Activated B cell treated with CpG ODN at 0.5 μM for 24 hours (primary cell): Measurements from ENCODE around the gene ANAPC15. TPM values are rescaled to one million over a fixed set of nuclear protein-coding genes. Genes with fewer than 3 reads are reported as not detected.

Experiments used
- ATAC-seq: fragments of 200-7000 bp; cut with Tn5 transposase; one replicate; pipeline ENCODE4 v1.10.0; 2021; ENCODE audit warnings: low read depth, mild to moderate bottlenecking, moderate library complexity
- CTCF ChIA-PET: fragments of 350-600 bp; sonication (Branson Sonifier 250); formaldehyde crosslinking; loops from one replicate; lab custom pipeline; 2021; ENCODE audit warnings: antibody characterized with exemption; lab: Charles Lee
- POLR2A ChIA-PET: fragments of 350-600 bp; sonication (Branson Sonifier 250); formaldehyde crosslinking; loops from one replicate; lab custom pipeline; 2021; ENCODE audit warnings: antibody characterized with exemption; lab: Charles Lee
- DNase-seq: peaks from one replicate; pipeline ENCODE4 v3.0.0; 2022
- H3K27ac Mint-ChIP-seq: one replicate; pipeline ENCODE4 v1.8.0; 2020; ENCODE audit warnings: mixed read lengths
- H3K27me3 Mint-ChIP-seq: one replicate; pipeline ENCODE4 v1.8.0; 2021; ENCODE audit warnings: mixed read lengths
- H3K36me3 Mint-ChIP-seq: one replicate; pipeline ENCODE4 v1.8.0; 2021; ENCODE audit warnings: low read depth, mixed read lengths
- H3K4me1 Mint-ChIP-seq: one replicate; pipeline ENCODE4 v1.8.0; 2021; ENCODE audit warnings: mixed read lengths
- H3K4me3 Mint-ChIP-seq: one replicate; pipeline ENCODE4 v1.8.0; 2020; ENCODE audit warnings: mild to moderate bottlenecking, mixed read lengths
- H3K9me3 Mint-ChIP-seq: one replicate; pipeline ENCODE4 v1.8.0; 2020; ENCODE audit warnings: mixed read lengths
- intact Hi-C: fragments of 100-400 bp; cut with micrococcal nuclease; formaldehyde crosslinking; loops from one replicate; pipeline ENCODE4 v1.15.1; 2024
- total RNA-seq: library from RNA; stranded (reverse); gene quantifications from 2 replicates; pipeline ENCODE4 v1.2.3, GENCODE V29; 2022
- TF ChIP-seq, protein P1 (sequence below): fragments of 200-600 bp; IDR thresholded peaks from one replicate; pipeline ENCODE4 v1.8.0; 2022; ENCODE audit warnings: antibody characterized with exemption, mild to moderate bottlenecking

ANAPC15 gene
- total RNA-seq, 1 donor from 2014 or later = 44.4 TPM

DNA sequence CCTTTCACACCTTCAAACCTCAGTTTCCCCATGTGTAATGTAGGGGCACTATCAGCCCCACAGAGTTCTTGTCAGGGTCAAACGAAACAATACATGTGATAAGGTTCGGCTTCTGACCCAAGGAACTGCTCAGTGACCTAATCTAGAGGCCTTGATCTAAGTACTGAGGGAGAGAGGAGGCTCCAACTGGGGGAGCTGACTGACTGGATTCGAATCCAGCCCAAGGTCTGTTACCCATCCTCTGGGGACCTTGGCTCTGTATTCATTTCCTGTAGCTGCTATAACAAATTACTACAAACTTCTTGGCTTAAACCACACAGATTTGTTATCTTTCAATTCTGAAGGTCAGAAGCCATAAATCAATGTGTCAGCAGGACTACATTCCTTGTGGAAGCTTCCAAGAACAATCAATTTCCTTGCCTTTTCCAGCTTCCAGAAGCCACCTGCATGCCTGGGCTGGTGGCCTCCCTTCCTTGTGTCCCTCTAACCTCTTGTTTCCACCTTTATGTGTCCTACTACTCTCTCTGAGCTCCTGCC, 10.7 kb upstream of the ANAPC15 start:
- POLR2A ChIA-PET = interaction anchor here (2.2 kb wide), 1 partner anchor 11 kb away, joined by 6 read pairs; the partner anchor contains the start of gene ANAPC15
- DNase-seq = no peak
- Mint-ChIP-seq H3K4me3 (no peak overlapping the region), H3K27ac (no peak overlapping the region), H3K27me3 (peaks cover 17% of the 10 kb centered on the region), H3K9me3 (peaks cover 13% of the 10 kb centered on the region), H3K4me1 (no peaks in the 10 kb centered on the region), H3K36me3 (no peaks in the 10 kb centered on the region)
- no peak for ATAC-seq
- CTCF ChIA-PET = interaction anchor here (0.6 kb wide), 1 partner anchor 549 kb away, joined by 4 read pairs; no protein-coding TSS in a partner anchor
- intact Hi-C loops = no loop called here
- TF ChIP-seq, protein P1, sequence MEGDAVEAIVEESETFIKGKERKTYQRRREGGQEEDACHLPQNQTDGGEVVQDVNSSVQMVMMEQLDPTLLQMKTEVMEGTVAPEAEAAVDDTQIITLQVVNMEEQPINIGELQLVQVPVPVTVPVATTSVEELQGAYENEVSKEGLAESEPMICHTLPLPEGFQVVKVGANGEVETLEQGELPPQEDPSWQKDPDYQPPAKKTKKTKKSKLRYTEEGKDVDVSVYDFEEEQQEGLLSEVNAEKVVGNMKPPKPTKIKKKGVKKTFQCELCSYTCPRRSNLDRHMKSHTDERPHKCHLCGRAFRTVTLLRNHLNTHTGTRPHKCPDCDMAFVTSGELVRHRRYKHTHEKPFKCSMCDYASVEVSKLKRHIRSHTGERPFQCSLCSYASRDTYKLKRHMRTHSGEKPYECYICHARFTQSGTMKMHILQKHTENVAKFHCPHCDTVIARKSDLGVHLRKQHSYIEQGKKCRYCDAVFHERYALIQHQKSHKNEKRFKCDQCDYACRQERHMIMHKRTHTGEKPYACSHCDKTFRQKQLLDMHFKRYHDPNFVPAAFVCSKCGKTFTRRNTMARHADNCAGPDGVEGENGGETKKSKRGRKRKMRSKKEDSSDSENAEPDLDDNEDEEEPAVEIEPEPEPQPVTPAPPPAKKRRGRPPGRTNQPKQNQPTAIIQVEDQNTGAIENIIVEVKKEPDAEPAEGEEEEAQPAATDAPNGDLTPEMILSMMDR = no peak

DNA sequence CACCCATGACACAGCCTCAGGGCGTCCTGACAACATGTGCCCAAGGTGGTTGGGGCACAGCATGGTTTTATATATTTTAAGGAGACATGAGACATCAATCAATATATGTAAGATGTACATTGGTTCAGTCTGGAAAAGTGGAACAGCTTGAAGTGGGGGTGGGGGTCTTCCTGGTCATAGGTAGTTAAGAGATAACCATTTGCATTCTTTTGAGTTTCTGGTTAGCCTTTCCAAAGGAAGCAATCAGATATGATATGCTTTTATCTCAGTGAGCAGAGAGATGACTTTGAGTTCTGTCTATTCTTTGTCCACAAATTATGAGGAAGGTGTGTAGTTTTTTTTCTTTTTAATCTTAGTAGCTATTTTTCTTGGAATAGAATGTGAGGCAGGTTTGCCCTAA, 10.1 kb upstream of the ANAPC15 start:
- Mint-ChIP-seq H3K36me3 (no peaks in the 10 kb centered on the region), H3K4me3 (no peak overlapping the region), H3K27ac (no peak overlapping the region), H3K4me1 (no peaks in the 10 kb centered on the region), H3K27me3 (peaks cover 19% of the 10 kb centered on the region), H3K9me3 (peaks cover 9% of the 10 kb centered on the region)
- DNase-seq = no peak
- no peak for ATAC-seq
- TF ChIP-seq, protein P1 = no peak
- intact Hi-C loops = no loop called here
- CTCF ChIA-PET = interaction anchor here (0.6 kb wide), 1 partner anchor 549 kb away, joined by 4 read pairs; no protein-coding TSS in a partner anchor
- POLR2A ChIA-PET = interaction anchor here (2.2 kb wide), 1 partner anchor 10 kb away, joined by 6 read pairs; the partner anchor contains the start of gene ANAPC15

DNA sequence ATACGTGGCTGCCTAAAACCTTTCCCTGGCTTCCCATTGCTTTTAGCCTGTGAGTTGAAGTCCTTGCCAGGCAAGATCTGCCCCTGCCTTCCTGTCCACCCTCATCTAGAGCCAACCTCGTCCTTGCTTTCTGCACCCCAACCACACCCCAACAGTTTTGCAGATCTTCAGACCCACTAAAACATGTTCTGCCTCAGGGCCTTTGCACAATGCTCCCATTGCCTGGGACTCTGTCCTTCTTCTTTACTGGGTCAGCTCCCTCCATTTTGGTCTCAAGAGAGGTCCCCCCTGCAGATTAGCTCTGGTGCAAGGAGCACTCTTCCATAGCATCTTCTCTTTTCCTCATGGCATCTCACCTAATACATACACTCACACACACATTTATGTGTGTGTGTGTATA, 8.4 kb upstream of the ANAPC15 start:
- TF ChIP-seq, protein P1 = no peak
- ATAC-seq (no peak), DNase-seq (no peak)
- Mint-ChIP-seq H3K4me3 (no peak overlapping the region), H3K27me3 (peaks cover 23% of the 10 kb centered on the region), H3K36me3 (no peaks in the 10 kb centered on the region), H3K27ac (no peak overlapping the region), H3K9me3 (peaks cover 4% of the 10 kb centered on the region), H3K4me1 (no peaks in the 10 kb centered on the region)
- intact Hi-C loops = no loop called here
- ChIA-PET CTCF (no interaction called here), POLR2A (no interaction called here)

DNA sequence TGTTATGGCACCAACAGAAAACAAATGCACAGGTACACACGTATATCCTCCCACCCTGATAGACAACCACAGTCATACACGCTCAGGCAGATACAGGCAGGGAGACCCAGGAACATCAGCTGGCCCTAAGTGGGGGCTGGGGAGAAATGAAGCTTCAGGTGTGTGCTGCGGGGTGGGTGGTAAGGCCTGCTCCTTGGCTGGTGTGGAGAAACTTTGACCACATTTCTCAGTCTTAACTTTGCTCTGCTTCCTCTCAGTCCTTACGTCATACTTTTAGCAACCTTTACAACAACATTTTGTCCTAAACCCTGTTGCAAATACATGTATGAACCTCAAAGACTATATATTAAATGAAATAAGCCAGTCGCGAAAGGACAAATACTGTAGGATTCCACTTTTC, 6.7 kb upstream of the ANAPC15 start:
- Mint-ChIP-seq H3K4me1 (no peaks in the 10 kb centered on the region), H3K9me3 (no peaks in the 10 kb centered on the region), H3K36me3 (no peaks in the 10 kb centered on the region), H3K27ac (no peak overlapping the region), H3K4me3 (no peak overlapping the region), H3K27me3 (peaks cover 30% of the 10 kb centered on the region)
- ChIA-PET POLR2A (interaction anchor here (1.2 kb wide), 1 partner anchor 141 kb away, joined by 5 read pairs; no protein-coding TSS in a partner anchor), CTCF (no interaction called here)
- ATAC-seq (no peak), DNase-seq (no peak)
- intact Hi-C loops = no loop called here
- TF ChIP-seq, protein P1 = no peak

DNA sequence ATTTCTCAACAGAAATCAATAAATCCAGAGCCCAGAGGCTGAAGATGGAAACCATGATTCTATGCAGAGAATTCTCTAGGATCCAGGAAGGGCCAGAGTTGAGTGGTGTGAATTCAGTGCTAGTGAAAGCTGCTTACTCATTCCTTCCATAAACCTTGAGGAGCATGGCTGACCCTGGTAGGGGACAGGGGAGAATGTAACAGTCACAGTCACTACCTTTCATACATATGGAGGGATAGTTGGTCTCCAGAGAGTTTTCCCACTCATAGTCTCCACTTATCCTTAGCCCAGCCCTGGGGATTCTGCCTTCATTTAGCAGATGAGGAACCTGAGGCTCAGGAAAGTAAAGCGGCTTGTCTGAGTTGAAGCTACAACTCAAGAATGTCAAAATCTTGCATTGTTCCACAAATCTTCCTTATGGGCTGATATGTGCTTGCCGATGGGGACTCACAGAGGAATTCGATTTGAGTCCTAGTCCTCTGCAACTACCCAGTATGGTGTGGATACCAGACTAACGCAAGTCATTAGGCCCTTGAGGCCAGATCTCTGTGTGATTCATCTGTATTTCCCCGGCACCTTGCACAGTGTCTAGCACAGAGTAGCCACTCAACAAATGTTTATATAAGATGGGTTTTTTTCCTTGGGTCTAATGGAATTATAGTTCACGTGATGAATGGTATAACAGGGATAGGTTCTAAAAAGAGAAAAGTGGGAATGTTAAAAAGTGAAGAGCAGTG, 3.7 kb upstream of the ANAPC15 start:
- Mint-ChIP-seq H3K4me1 (peaks cover 22% of the 10 kb centered on the region), H3K36me3 (peaks cover 6% of the 10 kb centered on the region), H3K27me3 (peaks cover 22% of the 10 kb centered on the region), H3K27ac (no peak overlapping the region), H3K9me3 (no peaks in the 10 kb centered on the region), H3K4me3 (no peak overlapping the region)
- intact Hi-C loops = no loop called here
- ChIA-PET CTCF (no interaction called here), POLR2A (interaction anchor here (0.5 kb wide), 1 partner anchor 170 kb away, joined by 5 read pairs; no protein-coding TSS in a partner anchor)
- ATAC-seq (no peak), DNase-seq (no peak)
- TF ChIP-seq, protein P1 = no peak
